GM21529 (cell line): Measurements from ENCODE around the gene ATP2C1.
"Not testable (repeated sequence)": the region's sequence is repeated elsewhere in the genome, so short reads cannot be mapped to it uniquely, and the experiment has no call there.

Experiments
- ATAC-seq: cut with Tn5 transposase; IDR thresholded peaks from one replicate; pipeline ENCODE4 v1.9.1; 2021; ENCODE audit not compliant: unreplicated experiment

The ATP2C1 gene, protein sequence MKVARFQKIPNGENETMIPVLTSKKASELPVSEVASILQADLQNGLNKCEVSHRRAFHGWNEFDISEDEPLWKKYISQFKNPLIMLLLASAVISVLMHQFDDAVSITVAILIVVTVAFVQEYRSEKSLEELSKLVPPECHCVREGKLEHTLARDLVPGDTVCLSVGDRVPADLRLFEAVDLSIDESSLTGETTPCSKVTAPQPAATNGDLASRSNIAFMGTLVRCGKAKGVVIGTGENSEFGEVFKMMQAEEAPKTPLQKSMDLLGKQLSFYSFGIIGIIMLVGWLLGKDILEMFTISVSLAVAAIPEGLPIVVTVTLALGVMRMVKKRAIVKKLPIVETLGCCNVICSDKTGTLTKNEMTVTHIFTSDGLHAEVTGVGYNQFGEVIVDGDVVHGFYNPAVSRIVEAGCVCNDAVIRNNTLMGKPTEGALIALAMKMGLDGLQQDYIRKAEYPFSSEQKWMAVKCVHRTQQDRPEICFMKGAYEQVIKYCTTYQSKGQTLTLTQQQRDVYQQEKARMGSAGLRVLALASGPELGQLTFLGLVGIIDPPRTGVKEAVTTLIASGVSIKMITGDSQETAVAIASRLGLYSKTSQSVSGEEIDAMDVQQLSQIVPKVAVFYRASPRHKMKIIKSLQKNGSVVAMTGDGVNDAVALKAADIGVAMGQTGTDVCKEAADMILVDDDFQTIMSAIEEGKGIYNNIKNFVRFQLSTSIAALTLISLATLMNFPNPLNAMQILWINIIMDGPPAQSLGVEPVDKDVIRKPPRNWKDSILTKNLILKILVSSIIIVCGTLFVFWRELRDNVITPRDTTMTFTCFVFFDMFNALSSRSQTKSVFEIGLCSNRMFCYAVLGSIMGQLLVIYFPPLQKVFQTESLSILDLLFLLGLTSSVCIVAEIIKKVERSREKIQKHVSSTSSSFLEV

GRCh38 chr3:130893376-130894129 lies at the start of gene ATP2C1:
Gene ATP2C1, plus strand, starts transcription at chr3:130894084. Its CDS starts 686 bp downstream, at chr3:130894770.
- ATAC-seq: peak; percentile 86

DNA sequence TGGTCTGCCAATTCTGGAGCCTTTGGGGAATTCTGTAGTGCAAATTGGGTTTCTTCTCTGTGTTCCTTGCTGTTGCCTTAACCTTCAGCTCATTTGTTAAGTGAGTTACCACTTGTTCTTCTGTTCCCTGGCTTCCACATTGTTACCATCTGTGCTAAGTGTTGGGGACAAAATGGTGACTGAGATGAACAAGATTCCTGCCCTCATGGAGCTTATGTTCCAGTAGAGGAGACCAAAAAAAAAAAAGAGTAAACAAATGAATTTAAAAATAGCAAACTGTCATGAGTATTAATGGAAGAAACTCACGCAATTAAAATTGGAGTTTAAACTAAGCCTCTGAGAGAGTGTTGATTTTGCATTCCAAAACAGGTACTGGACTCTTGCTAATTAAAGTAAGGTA lies 49.4 kb upstream of the ATP2C1 start:
- ATAC-seq: no peak

GRCh38 chr3:130846181-130846580 lies 47.7 kb upstream of the ATP2C1 start:
- no peak for ATAC-seq

DNA sequence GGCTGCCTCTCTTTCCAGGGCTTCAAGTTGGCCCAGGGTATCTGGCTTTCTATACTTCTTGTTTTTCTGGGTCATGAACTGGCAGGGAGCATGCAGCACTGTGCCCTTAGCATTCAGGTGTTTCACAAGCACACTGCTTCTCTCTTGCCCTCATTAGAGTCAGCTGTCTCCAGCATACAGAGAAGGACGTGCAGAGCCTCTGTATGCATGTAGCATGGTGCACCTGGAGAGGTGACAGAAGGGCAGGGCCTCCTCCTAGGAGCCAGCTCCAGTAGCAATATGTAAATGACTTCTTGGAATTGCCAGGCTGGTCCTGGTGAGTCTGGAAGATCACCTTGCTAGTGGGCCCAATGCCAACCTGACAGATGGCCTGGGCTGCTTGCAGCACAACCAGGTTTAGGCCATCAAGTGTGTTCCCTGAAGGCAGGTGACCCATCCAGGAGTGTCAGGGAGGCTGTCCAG lies 44.8 kb upstream of the ATP2C1 start:
- ATAC-seq: no peak

DNA sequence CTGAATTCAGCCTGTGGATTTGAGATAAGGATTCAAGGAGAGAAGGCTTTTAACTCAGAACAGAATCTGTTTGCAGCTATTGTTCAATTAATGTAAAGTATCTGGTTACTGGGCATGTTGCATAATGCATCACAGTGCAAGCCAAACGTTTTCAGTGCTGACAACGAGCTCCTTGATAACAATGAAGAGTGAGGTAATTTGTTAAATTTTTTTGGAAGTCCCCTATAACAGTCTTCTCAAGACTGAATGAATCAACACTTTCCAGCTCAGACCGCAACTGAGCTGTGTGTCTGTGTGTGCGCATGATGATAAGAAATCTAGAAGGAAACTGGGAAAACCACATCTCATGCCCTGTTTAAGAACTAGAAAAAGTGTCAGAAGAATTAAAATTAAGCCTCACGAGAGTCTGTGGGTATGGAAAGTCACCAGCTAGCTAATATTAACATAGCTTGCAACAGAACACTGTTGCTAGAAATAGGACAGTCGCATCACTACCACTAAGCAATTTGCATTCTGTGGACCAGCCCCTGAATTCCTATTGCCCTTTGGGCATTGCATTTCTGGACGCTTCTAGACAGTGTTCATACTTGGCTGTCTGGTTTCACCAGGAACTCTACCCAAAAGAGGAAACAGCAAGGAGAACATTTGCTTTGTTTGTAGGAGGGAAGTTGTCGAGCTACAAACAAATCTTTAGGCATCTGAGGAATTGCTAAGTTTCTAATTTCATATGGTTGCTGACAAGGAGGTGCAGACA lies 43.7 kb upstream of the ATP2C1 start:
- ATAC-seq: peak; percentile 67

GRCh38 chr3:130850843-130851242 lies 43.0 kb upstream of the ATP2C1 start:
- ATAC-seq: no peak

GRCh38 chr3:130851277-130851676 lies 42.6 kb upstream of the ATP2C1 start:
- ATAC-seq: no peak

DNA sequence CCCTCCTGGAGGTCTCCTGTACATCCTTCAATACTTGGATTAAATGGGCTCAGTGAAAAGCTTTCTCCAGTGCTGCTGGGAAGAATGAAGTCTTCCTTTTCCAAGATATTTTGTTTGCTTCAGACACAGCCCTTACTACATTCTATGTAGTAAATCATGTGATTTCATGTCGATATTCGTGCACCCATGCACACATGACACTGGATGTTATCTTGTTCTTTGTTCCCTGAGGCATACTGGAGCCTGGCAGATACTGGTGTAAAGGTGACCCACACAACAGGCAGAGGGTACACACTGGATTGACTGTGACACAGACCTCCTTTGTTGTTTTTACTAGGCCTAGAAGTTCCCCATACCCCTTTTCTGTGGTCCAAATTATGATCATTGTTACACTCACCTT lies 40.3 kb upstream of the ATP2C1 start:
- no peak for ATAC-seq

GRCh38 chr3:130854208-130854864 lies 39.5 kb upstream of the ATP2C1 start:
- ATAC-seq: peak; percentile 45

GRCh38 chr3:130857336-130858026 lies 36.4 kb upstream of the ATP2C1 start:
- peak; percentile 33 for ATAC-seq

DNA sequence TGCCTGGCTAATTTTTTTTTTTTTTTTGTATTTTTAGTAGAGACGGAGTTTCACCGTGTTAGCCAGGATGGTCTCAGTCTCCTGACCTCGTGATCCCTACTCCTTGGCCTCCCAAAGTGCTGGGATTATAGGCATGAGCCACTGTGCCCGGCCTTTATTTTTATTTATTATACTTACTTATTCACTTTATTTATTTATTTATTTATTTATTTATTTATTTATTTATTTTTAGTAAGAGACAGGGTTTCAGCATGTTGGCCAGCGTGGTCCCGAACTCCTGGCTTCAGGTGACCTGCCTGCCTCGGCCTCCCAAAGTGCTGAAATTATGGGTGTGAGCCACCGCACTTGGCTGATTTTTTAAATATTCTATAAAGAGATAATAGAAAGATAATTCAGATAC lies 31.8 kb upstream of the ATP2C1 start:
- not testable (repeated sequence) for ATAC-seq

- ATAC-seq: no peak
These were observed 28.4 kb upstream of the ATP2C1 start for GRCh38 chr3:130865489-130865888.

DNA sequence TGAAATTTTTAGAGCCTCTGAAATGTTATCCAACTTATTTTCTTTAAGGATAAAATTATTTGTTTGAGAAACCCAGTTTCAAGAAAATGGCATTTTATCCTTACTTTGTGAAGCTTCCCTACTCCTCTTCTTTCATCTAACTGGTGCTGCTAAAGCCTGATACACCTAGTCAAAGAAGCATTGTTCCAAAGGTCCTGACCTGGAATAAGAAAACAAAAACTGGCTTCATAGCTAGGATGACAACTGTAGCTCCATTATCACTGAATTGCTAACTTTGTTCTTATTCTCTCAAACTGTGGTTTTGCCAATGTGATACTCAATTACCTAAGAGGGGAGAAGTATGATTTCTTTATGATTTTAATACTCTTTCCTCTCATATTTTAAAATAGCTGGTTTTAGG lies 27.6 kb upstream of the ATP2C1 start:
- ATAC-seq: no peak

DNA sequence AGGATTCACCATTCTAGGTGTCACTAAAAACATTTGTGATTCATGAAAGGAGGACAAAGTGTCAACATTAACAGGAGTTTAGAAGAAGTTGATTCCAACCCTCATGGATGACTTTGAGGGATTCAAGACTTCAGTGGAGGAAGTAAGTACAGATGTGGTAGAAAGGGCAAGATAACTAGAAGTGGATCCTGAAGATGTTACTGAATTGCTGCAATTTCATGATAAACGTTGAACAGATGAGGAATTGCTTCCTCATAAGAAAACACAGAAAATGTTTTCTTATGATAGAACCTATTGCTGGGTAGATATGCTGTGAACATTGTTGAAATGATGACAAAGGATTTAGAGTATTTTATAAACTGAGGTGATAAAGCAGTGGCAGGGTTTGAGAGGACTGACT lies 23.5 kb upstream of the ATP2C1 start:
- no peak for ATAC-seq

- no peak for ATAC-seq
These were observed 17.3 kb upstream of the ATP2C1 start for GRCh38 chr3:130876594-130876993.

GRCh38 chr3:130878464-130878863 lies 15.4 kb upstream of the ATP2C1 start:
- ATAC-seq: no peak

DNA sequence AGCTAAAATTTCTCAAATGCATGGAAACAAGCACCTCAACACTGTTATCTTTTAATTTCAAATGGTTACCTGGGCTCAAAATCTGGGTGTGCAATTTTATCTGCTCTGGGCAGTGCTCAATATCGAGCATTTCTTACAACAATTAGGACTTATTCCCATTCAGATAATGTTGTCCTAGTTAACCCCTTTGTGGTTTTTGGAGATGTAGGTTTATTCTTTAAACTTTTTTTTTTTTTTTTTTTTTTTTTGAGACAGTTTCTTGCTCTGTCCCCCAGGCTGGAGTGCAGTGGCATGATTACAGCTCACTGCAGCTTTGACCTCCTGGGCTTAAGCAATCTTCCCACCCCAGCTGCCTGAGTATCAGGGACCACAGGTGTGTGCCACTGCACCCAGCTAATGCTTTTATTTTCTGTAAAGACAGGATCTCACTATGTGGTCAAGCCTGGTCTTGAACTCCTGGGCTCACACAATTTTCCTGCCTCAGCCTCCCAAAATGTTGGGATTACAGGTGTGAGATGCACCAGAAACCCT lies 4.4 kb upstream of the ATP2C1 start:
- ATAC-seq: no peak

- ATAC-seq: peak; percentile 41
These were observed 1.0 kb upstream of the ATP2C1 start for GRCh38 chr3:130892759-130893375.
